HG02981 (cell line): Measurements from ENCODE around the gene DIP2A.

Experiments used
- ATAC-seq: cut with Tn5 transposase; IDR thresholded peaks from one replicate; pipeline ENCODE4 v1.9.1; 2021; ENCODE audit warnings: mild to moderate bottlenecking, moderate library complexity; ENCODE audit not compliant: unreplicated experiment

Gene DIP2A

GRCh38 chr21:46477765-46478164, 19.1 kb downstream of the DIP2A start:
- no peak for ATAC-seq

DNA sequence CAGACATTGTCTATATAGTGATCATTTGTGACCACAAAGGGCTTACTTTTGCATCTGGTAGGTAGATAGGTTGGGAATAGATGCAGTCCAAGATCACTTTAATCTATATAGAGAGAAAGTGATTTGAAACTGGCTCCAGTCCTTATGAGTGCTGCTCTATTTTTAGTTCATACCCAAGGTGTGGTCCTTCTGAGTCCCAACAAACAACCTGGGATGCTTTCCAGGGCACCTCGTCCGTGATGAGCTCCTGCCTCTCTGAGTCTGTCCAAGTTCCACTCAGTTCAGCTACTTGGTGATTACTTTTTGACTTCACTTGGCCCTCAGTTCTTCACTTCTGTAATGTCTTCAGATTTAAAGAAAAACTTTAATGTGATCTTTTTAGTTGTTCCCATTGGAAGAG, 20.2 kb downstream of the DIP2A start:
- ATAC-seq, result no peak

GRCh38 chr21:46480466-46480865, 21.8 kb downstream of the DIP2A start:
- no peak for ATAC-seq

GRCh38 chr21:46482225-46482845, 23.6 kb downstream of the DIP2A start:
- no peak for ATAC-seq

DNA sequence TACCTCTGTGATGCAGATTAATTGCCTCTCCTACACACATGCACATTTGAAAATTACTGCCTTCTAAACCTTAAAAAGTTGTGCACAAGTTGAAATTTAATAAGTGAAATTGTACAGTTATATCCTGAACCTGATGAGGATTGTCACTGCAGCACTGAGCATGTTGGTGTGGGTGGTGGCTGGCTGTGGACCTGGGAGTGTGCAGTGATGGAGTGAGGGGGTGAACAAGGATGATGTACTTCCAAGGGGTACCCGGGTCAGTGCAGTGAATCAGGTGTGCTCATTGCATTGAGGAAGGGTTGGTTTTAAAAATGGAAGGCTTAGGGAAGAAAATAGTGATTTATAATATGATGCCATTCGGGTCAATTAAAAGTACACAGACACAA, 24.1 kb downstream of the DIP2A start:
- no peak for ATAC-seq

GRCh38 chr21:46483300-46484295, 24.9 kb downstream of the DIP2A start:
- ATAC-seq, result no peak

DNA sequence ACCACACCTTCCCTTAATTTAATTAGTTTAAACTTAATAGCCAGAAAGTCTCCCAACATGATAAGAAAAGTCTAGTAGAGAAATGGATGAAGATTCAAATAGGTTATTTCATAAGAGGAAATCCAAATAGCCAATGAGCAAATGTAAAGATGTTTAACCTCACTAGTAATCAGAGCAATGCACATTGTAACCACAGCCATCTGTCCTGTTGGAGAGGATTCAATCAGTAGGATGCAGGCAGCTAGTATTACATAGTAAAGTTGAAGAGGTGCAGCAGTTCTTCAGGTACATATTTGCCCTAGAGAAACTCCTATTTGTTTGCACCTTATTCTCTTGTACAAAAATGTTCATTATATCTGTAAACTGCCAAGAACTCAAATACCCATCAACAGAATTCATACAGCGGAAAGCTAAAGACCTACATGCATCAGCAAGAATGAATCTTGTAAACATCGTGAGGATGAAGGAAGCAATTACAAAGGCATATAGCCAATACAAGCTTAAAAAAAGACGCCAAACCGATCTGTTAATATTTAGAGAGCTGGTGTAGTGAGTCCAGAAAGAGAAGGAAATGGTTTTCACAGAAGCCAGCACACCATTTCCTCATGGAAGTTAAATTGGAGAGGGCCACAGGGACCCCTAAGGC, 27.9 kb downstream of the DIP2A start:
- ATAC-seq, result no peak

DNA sequence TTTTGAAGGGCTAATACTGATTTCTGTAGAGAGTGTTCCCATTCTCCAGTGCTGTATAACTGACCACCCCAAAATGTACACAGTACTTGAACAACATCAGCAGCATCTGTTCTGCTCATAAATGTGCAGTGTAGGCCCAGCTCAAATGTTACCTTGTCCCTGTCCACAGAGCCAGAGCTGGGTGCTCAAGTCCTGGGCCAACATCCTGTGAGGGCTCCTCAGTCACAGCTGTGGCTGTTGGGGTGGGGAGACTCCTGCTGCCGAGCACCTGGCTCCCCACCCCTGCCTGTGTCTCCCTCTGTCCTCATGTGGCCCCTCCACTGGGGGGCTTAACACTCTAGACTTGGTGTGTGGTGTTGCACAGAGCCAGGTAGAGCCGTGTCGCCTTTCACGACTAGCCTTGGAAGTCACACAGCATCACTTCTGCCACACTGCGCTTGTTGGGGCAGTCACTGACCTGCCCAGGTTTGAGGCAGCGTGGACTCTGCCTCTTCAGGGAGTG, 30.5 kb downstream of the DIP2A start:
- no peak for ATAC-seq

DNA sequence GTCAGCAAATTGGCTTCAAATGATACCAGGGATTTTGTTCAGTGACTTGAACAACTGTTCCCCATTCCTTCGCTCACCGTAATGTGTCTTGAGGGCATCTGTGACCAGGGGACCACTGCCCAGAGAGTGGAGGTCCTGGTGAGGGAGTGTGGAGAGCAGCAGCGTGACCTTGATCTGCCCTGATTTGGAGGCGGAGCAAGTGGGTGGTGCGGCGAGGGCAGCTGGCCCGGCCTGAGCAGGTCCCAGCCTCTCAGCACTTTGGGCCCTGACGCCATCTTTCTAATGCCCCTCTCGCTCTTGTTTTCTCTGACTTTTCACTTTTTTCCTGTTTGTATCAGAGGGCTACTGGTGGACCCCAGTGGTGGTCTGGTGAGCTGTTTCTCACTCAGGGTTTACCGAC, 31.1 kb downstream of the DIP2A start:
- no peak for ATAC-seq

- no peak for ATAC-seq
Observed at GRCh38 chr21:46491553-46491952, 32.9 kb downstream of the DIP2A start.

- no peak for ATAC-seq
Observed at GRCh38 chr21:46492851-46493250, 34.2 kb downstream of the DIP2A start.

- no peak for ATAC-seq
Observed at GRCh38 chr21:46493828-46494227, 35.1 kb downstream of the DIP2A start.

- ATAC-seq, result no peak
Observed at GRCh38 chr21:46498335-46499050, 39.8 kb downstream of the DIP2A start.

DNA sequence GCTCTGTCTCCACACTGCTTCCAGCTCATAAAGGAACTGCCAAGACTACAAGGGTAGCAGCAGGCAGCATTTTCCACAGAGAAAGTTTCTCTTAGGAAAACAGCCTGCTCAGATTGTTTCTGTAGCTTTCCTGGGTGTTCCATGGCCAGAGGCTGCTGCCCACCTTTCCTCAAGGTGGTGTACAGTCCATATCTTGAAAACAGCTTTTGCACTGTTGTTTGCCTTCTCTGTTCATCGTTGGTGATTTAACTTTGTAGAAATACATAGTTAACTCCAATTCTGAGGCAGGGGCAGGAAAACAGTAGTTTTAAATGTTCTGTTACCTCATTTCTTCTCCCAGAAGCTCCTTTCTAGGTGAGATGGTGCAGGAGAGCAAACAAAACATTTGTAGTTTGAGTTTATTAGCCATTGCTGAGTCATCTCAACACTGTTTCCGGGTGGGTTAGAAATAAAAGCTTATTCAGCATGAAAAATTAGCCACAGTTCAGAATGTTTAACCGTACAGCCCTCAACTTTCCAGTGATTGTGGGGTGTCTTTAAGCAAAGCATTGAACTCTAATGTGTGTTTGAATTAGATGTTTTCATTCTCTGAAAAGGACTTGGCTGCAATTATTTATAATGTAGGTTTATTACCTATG, 41.7 kb downstream of the DIP2A start:
- ATAC-seq, result no peak

DNA sequence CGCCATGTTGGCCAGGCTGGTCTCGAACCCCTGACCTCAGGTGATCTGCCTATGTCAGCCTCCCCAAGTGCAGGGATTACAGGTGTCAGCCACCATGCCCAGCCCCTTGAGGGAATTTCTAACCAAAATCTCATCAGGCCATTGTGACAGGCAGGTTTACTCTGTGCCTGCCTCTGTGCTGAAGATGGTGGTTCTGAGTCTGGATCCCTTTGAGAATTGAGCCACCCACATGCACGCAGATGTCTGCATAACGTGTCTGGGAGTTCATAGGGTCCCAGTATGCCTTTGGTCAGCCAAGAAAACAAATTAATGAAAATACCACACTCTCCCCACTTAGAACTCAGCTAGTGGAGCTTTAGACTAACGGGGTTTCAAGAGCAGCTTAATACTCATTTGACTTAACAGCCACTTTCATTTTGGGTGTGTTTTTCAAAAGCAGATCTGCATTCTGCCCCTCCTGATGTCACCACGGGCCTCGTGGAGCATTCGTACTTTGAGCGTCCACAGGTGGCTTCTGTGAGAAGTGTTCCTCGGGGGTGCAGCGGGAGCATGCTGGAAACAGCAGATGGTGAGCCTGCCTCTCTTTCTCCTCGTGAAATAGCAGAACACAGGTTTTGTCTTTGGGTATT, 45.3 kb downstream of the DIP2A start:
- ATAC-seq, result no peak

- ATAC-seq, result no peak
Observed at GRCh38 chr21:46504666-46505065, 46.0 kb downstream of the DIP2A start.

DNA sequence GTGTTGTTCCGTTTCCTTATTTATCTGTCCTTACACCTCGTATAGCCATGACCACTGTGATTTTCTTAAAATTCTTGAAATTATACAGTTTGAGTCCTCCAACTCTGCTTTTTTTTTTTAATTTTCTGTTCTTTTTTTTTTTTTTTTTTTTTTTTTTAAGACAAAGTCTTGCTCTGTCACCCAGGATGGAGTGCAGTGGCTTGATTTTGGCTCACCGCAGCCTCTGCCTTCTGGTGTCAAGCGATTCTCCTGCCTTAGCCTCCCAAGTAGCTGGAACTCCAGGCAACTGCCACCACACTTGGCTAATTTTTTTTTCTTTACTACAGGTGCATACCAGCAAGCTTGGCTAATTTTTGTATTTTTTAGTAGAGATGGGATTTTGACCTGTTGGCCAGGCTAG, 48.9 kb downstream of the DIP2A start:
- no peak for ATAC-seq

GRCh38 chr21:46509741-46510502, 51.2 kb downstream of the DIP2A start:
- ATAC-seq, result no peak

DNA sequence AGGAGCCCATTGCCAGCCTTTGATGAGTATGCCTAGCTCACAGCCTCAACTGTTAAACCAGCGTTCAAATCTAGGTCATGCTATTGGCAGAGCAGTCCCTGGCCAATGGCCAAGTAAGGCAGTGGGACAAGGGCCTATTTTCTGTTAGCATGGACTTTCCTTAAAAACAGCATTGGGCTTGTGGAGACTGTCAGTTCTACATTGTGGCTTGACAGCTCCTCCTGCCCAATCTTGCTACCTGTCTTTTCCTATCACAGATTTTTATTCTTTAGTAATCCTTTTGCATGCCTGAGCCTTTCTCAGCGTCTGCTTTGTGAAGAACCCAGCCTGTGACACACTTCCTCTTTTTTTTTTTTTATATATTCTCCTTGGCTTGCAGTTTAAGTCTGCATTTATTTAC, 56.4 kb downstream of the DIP2A start:
- no peak for ATAC-seq
